Choroid plexus epithelial cell (primary cell): Measurements from ENCODE around the gene ZNF365.
"Not testable (repeated sequence)": the region's sequence is repeated elsewhere in the genome, so short reads cannot be mapped to it uniquely, and the experiment has no call there.

Source experiments
- DNase-seq: peaks from one replicate; pipeline ENCODE4 v3.0.0-alpha.2; 2010; ENCODE audit warnings: low read depth
- H3K4me3 ChIP-seq: 2 replicates; pipeline ENCODE4 v1.5.1; 2011; ENCODE audit warnings: low read depth, mild to moderate bottlenecking, control low read depth, low read length, moderate library complexity
- TF ChIP-seq, protein P1 (sequence below): conservative IDR thresholded peaks from 2 replicates; pipeline ENCODE4 v1.5.1; 2011; ENCODE audit warnings: low read depth, mild to moderate bottlenecking, control low read depth, inconsistent platforms, low read length, moderate library complexity

The ZNF365 gene

DNA sequence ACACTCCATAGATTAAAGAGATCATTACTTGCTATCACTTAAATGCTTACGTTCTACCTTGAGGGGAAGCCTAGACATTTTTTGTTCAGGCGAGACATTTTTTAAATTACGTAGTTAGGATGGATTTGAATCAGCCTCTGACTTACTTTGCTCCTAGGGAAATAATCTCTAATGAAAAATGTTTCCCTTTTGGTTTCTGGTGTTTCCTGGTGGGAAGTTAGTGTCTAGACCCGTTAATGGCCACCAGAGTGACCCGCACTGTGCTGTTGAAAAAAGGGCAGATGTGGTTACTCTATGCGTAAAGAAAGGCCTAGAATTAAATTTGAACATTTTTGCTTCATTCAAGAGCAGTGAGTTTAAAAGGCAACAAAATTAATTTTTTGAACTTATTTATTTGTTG is 3.8 kb downstream of the ZNF365 start:
- DNase-seq = no peak
- H3K4me3 ChIP-seq = no peak overlapping the region
- TF ChIP-seq, protein P1, sequence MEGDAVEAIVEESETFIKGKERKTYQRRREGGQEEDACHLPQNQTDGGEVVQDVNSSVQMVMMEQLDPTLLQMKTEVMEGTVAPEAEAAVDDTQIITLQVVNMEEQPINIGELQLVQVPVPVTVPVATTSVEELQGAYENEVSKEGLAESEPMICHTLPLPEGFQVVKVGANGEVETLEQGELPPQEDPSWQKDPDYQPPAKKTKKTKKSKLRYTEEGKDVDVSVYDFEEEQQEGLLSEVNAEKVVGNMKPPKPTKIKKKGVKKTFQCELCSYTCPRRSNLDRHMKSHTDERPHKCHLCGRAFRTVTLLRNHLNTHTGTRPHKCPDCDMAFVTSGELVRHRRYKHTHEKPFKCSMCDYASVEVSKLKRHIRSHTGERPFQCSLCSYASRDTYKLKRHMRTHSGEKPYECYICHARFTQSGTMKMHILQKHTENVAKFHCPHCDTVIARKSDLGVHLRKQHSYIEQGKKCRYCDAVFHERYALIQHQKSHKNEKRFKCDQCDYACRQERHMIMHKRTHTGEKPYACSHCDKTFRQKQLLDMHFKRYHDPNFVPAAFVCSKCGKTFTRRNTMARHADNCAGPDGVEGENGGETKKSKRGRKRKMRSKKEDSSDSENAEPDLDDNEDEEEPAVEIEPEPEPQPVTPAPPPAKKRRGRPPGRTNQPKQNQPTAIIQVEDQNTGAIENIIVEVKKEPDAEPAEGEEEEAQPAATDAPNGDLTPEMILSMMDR = no peak

- H3K4me3 ChIP-seq, DNase-seq: not testable (repeated sequence)
Measured at GRCh38 chr10:62378877-62379276, 4.7 kb downstream of the ZNF365 start.

GRCh38 chr10:62379394-62379793 is 5.2 kb downstream of the ZNF365 start:
- TF ChIP-seq, protein P1 = no peak
- H3K4me3 ChIP-seq = no peak overlapping the region
- DNase-seq = no peak

- TF ChIP-seq, protein P1 = no peak
- peak; percentile 55 for DNase-seq
- no peak overlapping the region for H3K4me3 ChIP-seq
Measured at GRCh38 chr10:62380016-62380415, 5.8 kb downstream of the ZNF365 start.

GRCh38 chr10:62381385-62382102 is 7.4 kb downstream of the ZNF365 start:
- no peak for DNase-seq
- no peak overlapping the region for H3K4me3 ChIP-seq
- TF ChIP-seq, protein P1 = no peak

DNA sequence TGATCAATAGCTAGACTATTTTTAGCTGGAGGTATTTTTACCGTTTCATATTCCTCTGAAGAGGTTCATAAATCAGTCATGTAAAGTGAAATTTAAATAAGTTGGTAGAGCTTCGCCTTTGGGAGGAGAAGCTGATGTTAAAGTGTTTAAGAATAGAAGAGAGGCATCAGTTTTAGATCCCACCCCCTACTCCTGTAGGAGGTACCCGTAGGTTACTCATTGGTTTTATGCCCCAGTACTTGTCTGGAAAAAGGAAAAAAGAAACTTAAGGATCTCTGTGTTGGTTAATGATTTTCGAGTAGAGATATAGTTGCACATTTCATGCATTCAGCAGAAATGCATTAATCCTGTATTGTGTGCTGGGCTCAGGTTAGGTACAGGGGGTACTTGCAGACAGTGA is 8.7 kb downstream of the ZNF365 start:
- H3K4me3 ChIP-seq = no peak overlapping the region
- DNase-seq = no peak
- TF ChIP-seq, protein P1 = no peak

DNA sequence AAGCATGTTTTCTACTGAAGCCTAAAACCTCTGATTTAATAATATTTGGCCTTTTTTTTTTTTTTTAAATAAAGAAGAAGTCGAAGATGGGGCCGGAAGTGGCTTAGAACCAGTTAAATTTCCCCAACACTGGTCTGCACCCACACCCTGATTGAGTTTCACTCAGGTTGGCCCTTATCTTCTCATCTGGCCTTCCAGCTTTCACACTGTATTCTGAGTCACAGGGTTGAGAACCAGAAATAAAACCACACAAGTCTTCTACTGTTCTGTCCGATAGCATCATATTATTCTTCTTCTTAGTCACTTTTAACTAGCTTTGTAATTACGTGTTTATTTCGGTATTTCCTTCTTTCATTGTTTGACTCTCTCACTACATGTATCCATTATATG is 9.9 kb downstream of the ZNF365 start:
- H3K4me3 ChIP-seq = no peak overlapping the region
- peak; percentile 19 for DNase-seq
- TF ChIP-seq, protein P1 = no peak
